HEK293 (cell line): ENCODE measurements around the gene SERPINB6.
"Not testable (repeated sequence)": the region's sequence is repeated elsewhere in the genome, so short reads cannot be mapped to it uniquely, and the experiment has no call there.

Experiments
- CTCF ChIA-PET: fragments of 350-600 bp; formaldehyde crosslinking; extraction: SDS; loops from one replicate; lab custom pipeline; 2021; ENCODE audit warnings: antibody characterized with exemption; lab: Yijun Ruan, JAX
- POLR2A ChIA-PET: fragments of 300-600 bp; formaldehyde crosslinking; extraction: SDS; loops from one replicate; lab custom pipeline; 2020; ENCODE audit warnings: antibody characterized with exemption, inconsistent platforms; lab: Yijun Ruan, JAX
- H3K27ac ChIP-seq: fragments of 200-500 bp; sonication (Bioruptor generic); 2 replicates; pipeline ENCODE4 v1.5.1; 2014; ENCODE audit warnings: low read depth, low read length, control low read depth, inconsistent platforms; ENCODE audit errors: extremely low read depth
- H3K36me3 ChIP-seq, 2 experiments: fragments of 200-500 bp in 1 of 2; sonication (Bioruptor generic) in 1 of 2; 1 replicate in 1 of 2; 2 replicates in 1 of 2; pipeline ENCODE4 v1.5.1; 2014 to 2017; ENCODE audit warnings: inconsistent platforms in 2 of 2, low read length in 2 of 2; ENCODE audit not compliant: control insufficient read depth in 2 of 2, insufficient read depth in 1 of 2
- H3K4me1 ChIP-seq: fragments of 200-500 bp; sonication (Bioruptor generic); 2 replicates; pipeline ENCODE4 v1.5.1; 2014; ENCODE audit warnings: mild to moderate bottlenecking, low read length, inconsistent platforms; ENCODE audit not compliant: control insufficient read depth, insufficient read depth
- H3K4me3 ChIP-seq: 2 replicates; pipeline ENCODE4 v1.5.1; 2011; ENCODE audit warnings: low read depth, mild to moderate bottlenecking, control low read depth, low read length, moderate library complexity
- H3K9me3 ChIP-seq: fragments of 200-500 bp; sonication (Bioruptor generic); 2 replicates; pipeline ENCODE4 v1.5.1; 2014; ENCODE audit warnings: low read depth, low read length, inconsistent platforms; ENCODE audit not compliant: control insufficient read depth, insufficient read depth
- BCL11A ChIP-seq: fragments of 450-650 bp; formaldehyde crosslinking; IDR thresholded peaks from 2 replicates; pipeline ENCODE4 v1.5.1; 2016; ENCODE audit warnings: low read depth, missing biosample characterization, missing genetic modification characterization
- EGR2 ChIP-seq: fragments of 450-650 bp; formaldehyde crosslinking; IDR thresholded peaks from 2 replicates; pipeline ENCODE4 v1.5.1; 2016; ENCODE audit warnings: low read depth, missing biosample characterization, missing genetic modification characterization
- KLF10 ChIP-seq: fragments of 450-650 bp; IDR thresholded peaks from 2 replicates; pipeline ENCODE4 v1.5.1; 2018; ENCODE audit warnings: missing biosample characterization, mild to moderate bottlenecking, missing genetic modification characterization
- OSR2 ChIP-seq: fragments of 450-650 bp; formaldehyde crosslinking; IDR thresholded peaks from 2 replicates; pipeline ENCODE4 v1.5.1; 2016; ENCODE audit warnings: missing biosample characterization, missing genetic modification characterization
- PATZ1 ChIP-seq: fragments of 450-650 bp; formaldehyde crosslinking; IDR thresholded peaks from 2 replicates; pipeline ENCODE4 v1.5.1; 2016; ENCODE audit warnings: missing biosample characterization, missing genetic modification characterization
- PBX3 ChIP-seq: sonication (generic); formaldehyde crosslinking; IDR thresholded peaks from 2 replicates; pipeline ENCODE4 v1.8.1; 2022; ENCODE audit warnings: mild to moderate bottlenecking, moderate library complexity, missing genetic modification reagents
- SALL2 ChIP-seq: fragments of 450-650 bp; formaldehyde crosslinking; IDR thresholded peaks from 2 replicates; pipeline ENCODE4 v1.5.0; 2017; ENCODE audit warnings: missing biosample characterization, mild to moderate bottlenecking, missing genetic modification characterization, borderline replicate concordance
- ZBTB17 ChIP-seq: fragments of 450-650 bp; formaldehyde crosslinking; IDR thresholded peaks from 2 replicates; pipeline ENCODE4 v1.5.1; 2016; ENCODE audit warnings: missing biosample characterization, missing genetic modification characterization
- ZBTB48 ChIP-seq: fragments of 450-650 bp; formaldehyde crosslinking; IDR thresholded peaks from 2 replicates; pipeline ENCODE4 v1.5.1; 2016; ENCODE audit warnings: missing biosample characterization, missing genetic modification characterization
- ZFHX2 ChIP-seq: fragments of 450-650 bp; formaldehyde crosslinking; conservative IDR thresholded peaks from 2 replicates; pipeline ENCODE4 v1.5.1; 2016; ENCODE audit warnings: missing biosample characterization, missing genetic modification characterization
- ZIC2 ChIP-seq: fragments of 450-650 bp; formaldehyde crosslinking; IDR thresholded peaks from 2 replicates; pipeline ENCODE4 v1.5.1; 2016; ENCODE audit warnings: missing biosample characterization, missing genetic modification characterization
- ZNF274 ChIP-seq, 2 experiments: fragments of 200-500 bp in 1 of 2; fragments of 450-650 bp in 1 of 2; sonication (Bioruptor generic) in 1 of 2; formaldehyde crosslinking in 1 of 2; IDR thresholded peaks; 2 replicates each; pipeline versions ENCODE4 v1.5.1 to v1.6.1; 2014 to 2016; ENCODE audit warnings: borderline replicate concordance in 1 of 2, inconsistent platforms in 1 of 2, low read length in 1 of 2, missing biosample characterization in 1 of 2, missing genetic modification characterization in 1 of 2
- ZNF433 ChIP-seq: fragments of 450-650 bp; formaldehyde crosslinking; IDR thresholded peaks from 2 replicates; pipeline ENCODE4 v1.5.1; 2016; ENCODE audit warnings: missing biosample characterization, missing genetic modification characterization, low read depth
- ZNF544 ChIP-seq: fragments of 450-650 bp; formaldehyde crosslinking; IDR thresholded peaks from 2 replicates; pipeline ENCODE4 v1.5.0; 2017; ENCODE audit warnings: missing biosample characterization, missing genetic modification characterization
- ZNF600 ChIP-seq: fragments of 450-650 bp; formaldehyde crosslinking; IDR thresholded peaks from 2 replicates; pipeline ENCODE4 v1.5.1; 2016; ENCODE audit warnings: missing biosample characterization, missing genetic modification characterization
- ZNF629 ChIP-seq: fragments of 450-650 bp; formaldehyde crosslinking; IDR thresholded peaks from 2 replicates; pipeline ENCODE4 v1.5.1; 2017; ENCODE audit warnings: missing biosample characterization, missing genetic modification characterization
- ZNF645 ChIP-seq: fragments of 450-650 bp; formaldehyde crosslinking; IDR thresholded peaks from 2 replicates; pipeline ENCODE4; 2016; ENCODE audit warnings: missing biosample characterization, missing genetic modification characterization
- ZNF830 ChIP-seq: fragments of 450-650 bp; IDR thresholded peaks from 2 replicates; pipeline ENCODE4 v1.5.0; 2018; ENCODE audit warnings: missing biosample characterization, missing genetic modification characterization, low read depth, mild to moderate bottlenecking, moderate library complexity

SERPINB6 gene

DNA sequence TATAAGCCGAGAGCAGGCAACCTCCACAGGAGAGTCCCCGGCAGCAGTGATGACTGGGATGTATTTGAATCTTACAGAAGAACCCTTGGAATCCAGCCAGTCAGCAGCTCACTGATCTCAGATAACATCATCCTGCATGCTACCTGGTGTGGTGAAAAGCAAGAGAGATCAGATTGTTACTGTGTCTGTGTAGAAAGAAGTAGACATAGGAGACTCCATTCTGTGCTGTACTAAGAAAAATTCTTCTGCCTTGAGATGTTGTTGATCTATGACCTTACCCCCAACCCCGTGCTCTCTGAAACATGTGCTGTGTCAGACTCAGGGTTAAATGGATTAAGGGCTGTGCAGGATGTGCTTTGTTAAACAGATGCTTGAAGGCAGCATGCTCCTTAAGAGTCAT, 62.9 kb downstream of the SERPINB6 start:
- CTCF ChIA-PET, result not testable (repeated sequence)
- TF ChIP-seq ZBTB48 (tag by site-specific recombination), result peak; percentile 74
- TF ChIP-seq ZIC2 (tag by site-specific recombination), result peak; percentile 32
- TF ChIP-seq ZBTB17 (tag by site-specific recombination), result peak; percentile 83
- peak; percentile 89 for TF ChIP-seq OSR2 (tag by site-specific recombination)
- 0 out of 2 replicates have a peak, but pooled peaks have one; percentile 44 for TF ChIP-seq ZNF600 (tag by site-specific recombination)

GRCh38 chr6:2903411-2904185, 67.8 kb downstream of the SERPINB6 start:
- not testable (repeated sequence) for H3K9me3 ChIP-seq, H3K4me3 ChIP-seq, H3K4me1 ChIP-seq, H3K27ac ChIP-seq, H3K36me3 ChIP-seq
- ChIA-PET CTCF (interaction anchor here (0.6 to 1.1 kb wide), 2 partner anchors 7 to 108 kb away, joined by 5 to 6 read pairs; no protein-coding TSS in a partner anchor), POLR2A (interaction anchor here (0.6 to 0.9 kb wide), 3 partner anchors 53 to 749 kb away, joined by 3 to 6 read pairs (median 6); no protein-coding TSS in a partner anchor)

More for the DNA sequence above, 62.9 kb downstream of the SERPINB6 start:
- H3K9me3 ChIP-seq, H3K27ac ChIP-seq, POLR2A ChIA-PET, H3K4me1 ChIP-seq, H3K36me3 ChIP-seq, H3K4me3 ChIP-seq: not testable (repeated sequence)

- peak overlapping the region; percentile 44; the same call in 1 of the 2 replicates for H3K4me3 ChIP-seq
- H3K36me3 ChIP-seq, H3K9me3 ChIP-seq, H3K4me1 ChIP-seq, H3K27ac ChIP-seq, POLR2A ChIA-PET: not testable (repeated sequence)
- CTCF ChIA-PET, result interaction anchor here (0.7 to 1.1 kb wide), 3 partner anchors 18 to 152 kb away, joined by 3 read pairs; no protein-coding TSS in a partner anchor
- TF ChIP-seq EGR2 (tag by site-specific recombination) (peak; percentile 70), ZFHX2 (tag by site-specific recombination) (peak; percentile 51; the same call in 1 of the 2 replicates)
These were observed 69.5 kb downstream of the SERPINB6 start for GRCh38 chr6:2901645-2902502.

- Histone ChIP-seq H3K4me1 (no peaks in the 10 kb centered on the region), H3K4me3 (no peak overlapping the region), H3K27ac (no peak overlapping the region), H3K9me3 (no peaks in the 10 kb centered on the region), H3K36me3 (no peaks in the 10 kb centered on the region)
- ChIA-PET POLR2A (interaction anchor here (0.6 kb wide), 2 partner anchors 236 to 677 kb away, joined by 4 to 8 read pairs; no protein-coding TSS in a partner anchor), CTCF (interaction anchor here (0.6 to 1.6 kb wide), 5 partner anchors 8 to 162 kb away, joined by 3 to 5 read pairs (median 3); no protein-coding TSS in a partner anchor)
- TF ChIP-seq ZNF433 (tag by site-specific recombination), result no peak
- TF ChIP-seq ZNF830 (tag by site-specific recombination), result no peak
- no peak for TF ChIP-seq SALL2
- no peak for TF ChIP-seq ZNF274 (IDR thresholded peaks at IDR 0.05; ENCODE audit: low read length)
- no peak for TF ChIP-seq ZNF274 (tag by site-specific recombination; IDR thresholded peaks at IDR 0.05; ENCODE audit: borderline replicate concordance)
- no peak for TF ChIP-seq ZNF645
- no peak for TF ChIP-seq KLF10 (tag by site-specific recombination)
- no peak for TF ChIP-seq ZBTB17 (tag by site-specific recombination)
- TF ChIP-seq ZNF544 (tag by site-specific recombination), result no peak
- TF ChIP-seq PBX3, result no peak
- TF ChIP-seq BCL11A, result no peak
- TF ChIP-seq PATZ1 (tag by site-specific recombination), result no peak
- no peak for TF ChIP-seq ZNF629
These were observed 70.3 kb downstream of the SERPINB6 start for GRCh38 chr6:2900821-2901644.
